K562 (cell line): Measurements from ENCODE around the gene ROS1. TPM values are rescaled to one million over a fixed set of nuclear protein-coding genes. Genes with fewer than 3 reads are reported as not detected.

Experiments used
- ARHGAP35 ChIP-seq: fragments of 450-650 bp; IDR thresholded peaks from 2 replicates; pipeline ENCODE4 v1.6.1; 2018; ENCODE audit not compliant: partially characterized antibody
- MYBL2 ChIP-seq, 2 experiments: fragments of 450-650 bp in 1 of 2; sonication (generic) in 1 of 2; formaldehyde crosslinking in 1 of 2; IDR thresholded peaks; 2 replicates each; pipeline versions ENCODE4 v1.6.1 to v1.8.1; 2017 to 2022; ENCODE audit warnings: borderline replicate concordance in 1 of 2, inconsistent platforms in 1 of 2, low read depth in 1 of 2, mild to moderate bottlenecking in 1 of 2, missing genetic modification reagents in 1 of 2, moderate library complexity in 1 of 2
- RBM39 ChIP-seq: fragments of 200-400 bp; formaldehyde crosslinking; optimal IDR thresholded peaks from 2 replicates; pipeline ENCODE3; 2018; ENCODE audit warnings: low read depth, low read length
- ZNF253 ChIP-seq: fragments of 250-450 bp; sonication (Bioruptor Pico); conservative IDR thresholded peaks from 2 replicates; pipeline ENCODE4 v1.6.1; 2021; ENCODE audit warnings: mild to moderate bottlenecking
- ZNF766 ChIP-seq: fragments of 200-800 bp; sonication (Bioruptor generic); conservative IDR thresholded peaks from 2 replicates; pipeline ENCODE4 v1.6.1; 2016; ENCODE audit warnings: missing genetic modification characterization, missing compliant biosample characterization
- polyA plus RNA-seq, 8 experiments: library from polyadenylated mRNA; depleted of rRNA in 4 of 8; stranded (reverse) in 5 of 8; unstranded in 3 of 8; fragments of >200 nt; fragmentation: Nextera tagmentation in 2 of 8; fragmentation: Illumina TruSeq in 1 of 8; extraction: Ambion mirVana in 2 of 8; extraction: Trizol in 1 of 8; gene quantifications; 2 replicates each; pipeline versions ENCODE4 v1.2.1 to v1.2.3, GENCODE V29; 2011 to 2014; ENCODE audit warnings: inconsistent platforms in 1 of 8, missing spikeins in 1 of 8
- total RNA-seq, 7 experiments: library from RNA; depleted of rRNA in 6 of 7; stranded (reverse); fragments of >200 nt in 6 of 7; fragmentation: Illumina TruSeq in 2 of 7; extraction: Trizol in 2 of 7; gene quantifications; 2 replicates each; pipeline versions ENCODE4 v1.2.1 to v1.2.3, GENCODE V29; 2011 to 2021; ENCODE audit warnings: low replicate concordance in 1 of 7
- TF ChIP-seq, protein P1 (sequence below): fragments of 450-650 bp; IDR thresholded peaks from 2 replicates; pipeline ENCODE4 v1.6.1; 2014; ENCODE audit warnings: low read depth, mild to moderate bottlenecking, moderate library complexity, borderline replicate concordance
- TF ChIP-seq, protein P2 (sequence below): fragments of 450-650 bp; formaldehyde crosslinking; IDR thresholded peaks from 2 replicates; pipeline ENCODE4 v1.4.0; 2020; ENCODE audit warnings: mild to moderate bottlenecking, moderate library complexity

Gene ROS1
- total and polyA plus RNA-seq, 9 of the 15 experiments (the other 6 are each of a cell fraction or from before 2014, with no cell fraction given), result under 0.01 to 0.16 (median 0.04) TPM; not detected in 6

DNA sequence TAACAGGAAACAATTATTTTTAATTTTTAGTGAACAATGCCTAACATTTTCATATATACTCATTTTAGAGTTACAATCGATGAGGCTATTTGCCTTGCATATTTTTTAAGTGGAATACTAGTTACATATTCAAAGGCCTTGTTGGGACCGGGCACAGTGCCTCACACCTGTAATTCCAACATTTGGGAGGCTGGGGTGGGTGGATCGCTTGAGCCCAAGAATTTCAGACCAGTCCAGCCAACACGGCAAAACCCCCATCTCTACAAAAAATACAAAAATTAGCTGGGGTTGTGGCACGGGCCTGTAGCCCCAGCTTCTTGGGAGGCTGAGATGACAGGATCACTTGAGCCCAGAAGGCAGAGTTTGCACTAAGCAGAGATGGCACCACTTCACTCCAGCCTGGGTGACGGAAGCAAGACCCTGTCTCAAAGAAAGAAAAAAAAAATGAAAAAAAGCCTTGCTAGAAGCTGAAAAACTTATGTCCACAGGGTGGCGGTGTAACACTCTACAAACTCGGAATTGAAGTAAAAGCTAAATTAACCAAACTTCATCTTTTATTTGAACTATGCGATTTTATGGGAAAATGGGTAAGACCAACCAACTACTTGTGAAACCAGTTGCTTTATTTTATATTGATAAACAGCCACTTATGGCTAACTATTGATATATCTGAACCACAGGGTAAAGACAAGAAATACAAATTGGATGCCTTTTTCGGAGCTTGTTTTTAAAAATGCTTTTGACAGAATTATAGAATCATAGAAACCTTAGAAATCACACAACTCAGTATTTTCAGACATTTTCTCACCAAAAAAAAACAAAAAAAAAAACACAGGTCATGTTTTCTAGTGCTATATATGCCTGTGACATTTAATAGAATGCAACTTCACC lies 24.1 kb upstream of the ROS1 start (continued):
- TF ChIP-seq, protein P1, sequence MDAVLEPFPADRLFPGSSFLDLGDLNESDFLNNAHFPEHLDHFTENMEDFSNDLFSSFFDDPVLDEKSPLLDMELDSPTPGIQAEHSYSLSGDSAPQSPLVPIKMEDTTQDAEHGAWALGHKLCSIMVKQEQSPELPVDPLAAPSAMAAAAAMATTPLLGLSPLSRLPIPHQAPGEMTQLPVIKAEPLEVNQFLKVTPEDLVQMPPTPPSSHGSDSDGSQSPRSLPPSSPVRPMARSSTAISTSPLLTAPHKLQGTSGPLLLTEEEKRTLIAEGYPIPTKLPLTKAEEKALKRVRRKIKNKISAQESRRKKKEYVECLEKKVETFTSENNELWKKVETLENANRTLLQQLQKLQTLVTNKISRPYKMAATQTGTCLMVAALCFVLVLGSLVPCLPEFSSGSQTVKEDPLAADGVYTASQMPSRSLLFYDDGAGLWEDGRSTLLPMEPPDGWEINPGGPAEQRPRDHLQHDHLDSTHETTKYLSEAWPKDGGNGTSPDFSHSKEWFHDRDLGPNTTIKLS, result no peak
- TF ChIP-seq ZNF766 (no peak), RBM39 (no peak), ARHGAP35 (no peak), MYBL2 (IDR thresholded peaks at IDR 0.05; ENCODE audit: low read depth) (no peak), MYBL2 (CRISPR knock-in tag; IDR thresholded peaks at IDR 0.05; ENCODE audit: borderline replicate concordance) (no peak), ZNF253 (no peak)
- TF ChIP-seq, protein P2, sequence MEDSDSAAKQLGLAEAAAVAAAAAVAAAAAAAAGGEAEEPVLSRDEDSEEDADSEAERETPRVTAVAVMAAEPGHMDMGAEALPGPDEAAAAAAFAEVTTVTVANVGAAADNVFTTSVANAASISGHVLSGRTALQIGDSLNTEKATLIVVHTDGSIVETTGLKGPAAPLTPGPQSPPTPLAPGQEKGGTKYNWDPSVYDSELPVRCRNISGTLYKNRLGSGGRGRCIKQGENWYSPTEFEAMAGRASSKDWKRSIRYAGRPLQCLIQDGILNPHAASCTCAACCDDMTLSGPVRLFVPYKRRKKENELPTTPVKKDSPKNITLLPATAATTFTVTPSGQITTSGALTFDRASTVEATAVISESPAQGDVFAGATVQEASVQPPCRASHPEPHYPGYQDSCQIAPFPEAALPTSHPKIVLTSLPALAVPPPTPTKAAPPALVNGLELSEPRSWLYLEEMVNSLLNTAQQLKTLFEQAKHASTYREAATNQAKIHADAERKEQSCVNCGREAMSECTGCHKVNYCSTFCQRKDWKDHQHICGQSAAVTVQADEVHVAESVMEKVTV (CRISPR knock-in tag), result 0 out of 2 replicates have a peak, but pooled peaks have one; percentile 23
- TF ChIP-seq, all 486 proteins: peak for 8
